CD4-positive, alpha-beta T cell treated with Interleukin-17A for 1 hour (primary cell): ENCODE results near the gene NBL1.

Experiments
- DNase-seq: peaks from one replicate; pipeline ENCODE4 v3.0.0-alpha.2; 2020

Gene NBL1

GRCh38 chr1:19643602-19644394, at the start of gene NBL1:
NBL1 (plus strand) TSS chr1:19644311; CDS start chr1:19655031, 10,720 bp downstream.
- peak; percentile 78 for DNase-seq

- DNase-seq, result no peak
These were observed 47.9 kb upstream of the NBL1 start for GRCh38 chr1:19596065-19596713.

DNA sequence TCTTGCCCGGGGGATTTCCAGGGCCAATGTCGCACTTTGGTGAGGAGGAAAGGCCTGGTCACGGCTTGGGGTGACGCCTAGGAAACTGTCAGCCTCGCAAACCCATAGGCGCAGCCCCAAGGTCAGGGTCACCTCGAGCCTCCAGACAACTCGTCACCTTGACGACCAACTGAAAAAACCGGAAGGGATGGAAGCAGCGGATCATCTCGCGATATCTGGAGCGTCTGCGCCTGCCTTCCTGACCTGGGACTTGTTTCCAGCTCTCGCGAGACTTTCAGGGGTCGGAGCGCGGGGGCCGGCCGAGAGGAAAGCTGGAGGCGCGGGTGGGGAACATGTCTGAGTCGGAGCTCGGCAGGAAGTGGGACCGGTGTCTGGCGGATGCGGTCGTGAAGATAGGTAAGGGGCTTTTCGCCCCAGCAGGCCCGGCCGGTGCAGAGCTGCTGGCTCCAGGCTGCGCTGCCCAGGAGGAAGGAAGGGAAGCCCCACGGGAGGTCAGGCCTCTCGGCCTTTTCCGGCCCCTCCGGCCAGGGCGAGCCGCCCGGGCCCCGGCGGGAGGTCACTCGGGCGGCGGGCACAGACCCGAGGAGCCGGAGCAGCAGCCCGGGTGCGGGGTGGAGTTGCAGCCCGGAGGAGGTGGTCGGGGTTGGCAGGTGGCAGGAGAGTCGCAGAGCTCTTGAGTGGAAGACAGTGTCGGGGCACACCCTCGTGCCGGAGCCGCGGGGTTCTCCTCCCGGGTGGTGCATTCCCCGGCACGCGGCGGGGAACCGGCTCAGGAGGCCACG, 47.2 kb upstream of the NBL1 start:
- peak; percentile 99 for DNase-seq

GRCh38 chr1:19597496-19598309, 46.4 kb upstream of the NBL1 start:
- peak; percentile 88 for DNase-seq

- peak; percentile 9 for DNase-seq
These were observed 44.3 kb upstream of the NBL1 start for GRCh38 chr1:19599810-19600209.

GRCh38 chr1:19602486-19602885, 41.6 kb upstream of the NBL1 start:
- no peak for DNase-seq

DNA sequence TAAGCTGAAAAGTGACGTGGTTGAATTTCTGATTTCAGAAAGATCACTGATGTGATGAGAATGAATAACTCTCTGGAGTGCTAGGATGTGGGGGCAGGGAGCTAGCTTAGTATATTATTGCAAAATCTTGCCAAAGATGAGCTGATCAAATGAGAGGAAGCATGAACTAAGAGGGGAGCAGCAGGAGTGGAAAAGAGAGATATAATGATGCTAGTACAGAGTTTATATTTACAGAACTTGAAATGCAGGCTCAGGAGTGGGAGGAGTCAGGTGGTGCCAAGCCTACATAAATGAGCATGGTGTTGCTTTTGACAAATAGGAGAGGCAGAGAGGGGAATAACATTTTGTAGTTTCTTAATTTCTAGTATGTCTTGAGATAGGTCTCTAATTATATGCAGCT, 38.1 kb upstream of the NBL1 start:
- peak; percentile 14 for DNase-seq

GRCh38 chr1:19606817-19607642, 37.1 kb upstream of the NBL1 start:
- DNase-seq, result peak; percentile 78

- DNase-seq, result no peak
These were observed 35.9 kb upstream of the NBL1 start for GRCh38 chr1:19608232-19608631.

GRCh38 chr1:19610282-19610981, 33.7 kb upstream of the NBL1 start:
- no peak for DNase-seq

- DNase-seq, result no peak
These were observed 31.6 kb upstream of the NBL1 start for GRCh38 chr1:19612530-19612929.

DNA sequence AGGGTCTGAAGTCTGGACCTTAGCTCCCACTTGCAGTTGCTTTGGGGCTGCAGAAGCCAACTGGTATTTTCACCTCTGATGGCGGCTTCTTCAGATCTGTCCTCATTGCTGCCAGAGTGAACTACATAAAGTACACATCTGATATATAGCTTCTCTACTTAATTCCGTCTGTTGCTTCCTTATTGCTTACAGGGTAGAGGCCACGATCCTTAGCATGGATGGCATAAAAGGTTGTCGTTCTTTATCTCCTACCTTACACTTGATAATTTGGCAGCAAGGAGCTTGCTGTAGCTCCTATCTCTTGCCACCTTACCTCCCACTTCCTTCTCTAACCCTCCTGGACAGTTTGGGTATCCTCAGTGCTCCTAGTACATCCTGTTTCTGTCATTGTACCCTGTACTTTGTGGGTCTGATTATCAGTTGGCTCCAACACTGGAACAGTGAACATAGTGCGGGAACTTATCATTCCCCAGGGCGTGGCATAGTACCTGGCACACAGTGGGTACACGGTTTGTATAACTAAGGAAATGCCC, 30.9 kb upstream of the NBL1 start:
- no peak for DNase-seq

- no peak for DNase-seq
These were observed 28.7 kb upstream of the NBL1 start for GRCh38 chr1:19615438-19615837.

GRCh38 chr1:19616489-19616888, 27.6 kb upstream of the NBL1 start:
- no peak for DNase-seq

DNA sequence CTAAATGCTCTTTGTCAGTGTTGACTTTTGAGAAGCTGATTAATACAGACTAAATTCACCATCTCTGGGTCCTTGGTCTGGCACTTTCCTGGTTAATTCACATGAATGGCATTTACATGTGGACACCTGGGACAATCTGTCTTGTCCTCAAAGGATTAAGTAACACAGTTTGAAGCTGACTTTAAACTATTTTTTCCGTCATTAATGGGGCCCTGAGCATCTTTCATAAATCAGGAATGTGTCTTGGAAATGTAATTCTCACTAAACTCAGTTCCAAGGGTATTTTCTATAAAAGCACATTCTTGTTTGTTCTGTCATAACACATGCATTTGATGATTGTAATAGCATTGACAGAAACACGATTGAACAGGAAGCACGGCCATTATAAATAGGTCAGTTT, 26.7 kb upstream of the NBL1 start:
- DNase-seq, result no peak

DNA sequence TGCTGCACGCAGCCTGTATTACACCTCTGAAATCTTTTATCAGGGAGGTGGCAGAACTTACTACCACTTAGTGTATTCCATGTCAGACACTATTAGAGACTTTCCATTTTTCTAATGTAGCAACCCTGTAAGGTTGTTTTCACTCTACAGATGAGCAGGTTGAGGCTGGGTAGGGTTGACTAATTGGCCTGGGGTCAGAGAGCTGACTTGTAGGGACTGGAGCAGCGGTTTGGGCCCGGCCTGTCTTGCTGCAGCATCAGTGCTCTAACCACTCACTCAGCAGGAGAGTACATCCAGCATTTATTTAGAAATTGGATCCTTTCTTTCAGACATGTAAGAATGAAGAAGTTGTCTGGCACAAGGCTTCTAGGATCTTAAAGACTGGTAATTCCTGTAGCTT, 25.7 kb upstream of the NBL1 start:
- no peak for DNase-seq

DNA sequence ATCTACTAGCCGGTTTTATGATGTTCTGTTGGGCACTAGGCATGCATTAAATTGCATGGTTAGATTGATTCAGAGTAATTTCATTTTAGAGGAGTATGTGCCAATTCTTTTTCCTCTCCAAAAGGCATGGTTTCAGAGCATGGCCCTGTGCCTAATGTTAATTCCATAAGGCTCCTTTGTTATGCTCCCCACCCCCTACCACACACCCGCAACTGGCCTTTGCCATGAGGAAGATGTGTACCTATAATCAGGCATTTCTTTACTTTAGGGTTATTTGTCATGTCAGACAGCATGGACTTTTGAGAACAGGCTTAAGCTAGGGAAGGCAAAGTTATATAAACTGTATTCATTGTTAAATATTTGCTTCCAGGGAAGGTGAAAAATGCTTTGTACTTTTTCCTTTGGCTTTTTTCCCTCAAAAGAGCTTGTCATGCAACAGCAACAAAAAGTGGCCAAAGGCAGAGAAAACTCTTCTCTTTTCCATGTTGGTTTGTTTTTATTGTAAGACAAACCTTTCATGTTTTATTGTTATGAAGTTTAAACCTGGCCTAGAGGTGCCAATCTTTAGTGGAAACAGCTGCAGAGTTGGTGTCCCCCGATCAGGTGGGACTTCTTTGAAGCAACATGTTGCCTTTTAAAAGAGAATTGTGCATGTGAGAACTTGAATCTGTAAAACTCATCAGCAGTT, 24.3 kb upstream of the NBL1 start:
- DNase-seq, result no peak

GRCh38 chr1:19620786-19621185, 23.3 kb upstream of the NBL1 start:
- no peak for DNase-seq

DNA sequence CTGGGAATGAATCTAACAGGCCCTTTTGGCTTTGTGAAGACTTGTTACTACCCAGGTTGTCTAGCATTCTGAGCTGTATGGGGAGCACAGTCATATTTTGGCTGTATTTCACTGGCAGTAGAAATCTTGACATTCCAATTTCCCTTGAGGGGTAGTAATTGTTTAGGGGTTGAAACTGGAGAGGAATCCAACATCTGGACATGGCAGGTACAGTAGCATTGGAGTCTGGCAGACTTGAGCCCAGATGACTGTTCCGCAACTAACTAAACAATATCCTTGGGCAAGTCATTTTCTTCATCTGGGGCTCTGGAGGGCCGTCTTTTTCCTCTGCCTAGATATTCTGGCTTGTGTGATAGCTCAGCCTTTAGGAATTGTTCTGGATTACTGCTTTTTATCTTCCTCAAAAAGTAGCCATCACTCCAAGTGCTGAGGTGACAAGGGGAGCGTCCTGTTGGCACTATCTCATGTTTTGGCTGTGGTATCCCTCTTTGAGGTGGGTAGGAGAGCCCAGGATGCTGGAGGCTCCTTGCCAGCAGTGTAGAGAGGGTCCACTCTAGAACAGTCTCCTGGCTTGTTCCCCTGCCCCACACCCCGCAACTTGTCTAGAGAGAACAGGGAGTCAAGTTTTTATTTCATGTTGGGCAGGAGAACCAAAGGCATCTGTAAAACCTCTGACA, 22.7 kb upstream of the NBL1 start:
- DNase-seq, result no peak

- no peak for DNase-seq
These were observed 21.9 kb upstream of the NBL1 start for GRCh38 chr1:19622204-19622603.
